ENCODE data around the gene HOGA1.

Gene HOGA1

GRCh38 chr10:97540669-97541500 lies 43.3 kb upstream of the HOGA1 start:
- H3K4me3 ChIP-seq (ENCODE audit: low read depth, low read length) = no peak overlapping the region

GRCh38 chr10:97542169-97543024 lies 41.8 kb upstream of the HOGA1 start:
- H3K4me3 ChIP-seq (ENCODE audit: low read depth, low read length) = no peak overlapping the region
- TF ChIP-seq CTCF (IDR thresholded peaks at IDR 0.05; ENCODE audit: low read depth, low read length) = no peak

More at GRCh38 chr10:97540669-97541500, 43.3 kb upstream of the HOGA1 start:
- TF ChIP-seq CTCF (IDR thresholded peaks at IDR 0.05; ENCODE audit: low read depth, low read length) = no peak

- no peak overlapping the region for H3K4me3 ChIP-seq (ENCODE audit: low read depth, low read length)
- TF ChIP-seq CTCF (IDR thresholded peaks at IDR 0.05; ENCODE audit: low read depth, low read length) = no peak
Measured at GRCh38 chr10:97543025-97543546, 41.1 kb upstream of the HOGA1 start.

GRCh38 chr10:97546456-97547270 lies 37.5 kb upstream of the HOGA1 start:
- TF ChIP-seq CTCF (IDR thresholded peaks at IDR 0.05; ENCODE audit: low read depth, low read length) = no peak
- H3K4me3 ChIP-seq (ENCODE audit: low read depth, low read length) = no peak overlapping the region

- H3K4me3 ChIP-seq (ENCODE audit: low read depth, low read length) = no peak overlapping the region
- no peak for TF ChIP-seq CTCF (IDR thresholded peaks at IDR 0.05; ENCODE audit: low read depth, low read length)
Measured at GRCh38 chr10:97547271-97547600, 37.0 kb upstream of the HOGA1 start.

GRCh38 chr10:97547962-97548361 lies 36.2 kb upstream of the HOGA1 start:
- H3K4me3 ChIP-seq (ENCODE audit: low read depth, low read length) = no peak overlapping the region
- TF ChIP-seq CTCF (IDR thresholded peaks at IDR 0.05; ENCODE audit: low read depth, low read length) = no peak
